AG09309 (cell line): ENCODE measurements around the gene ACOT11.

ENCODE experiments used
- DNase-seq: peaks from one replicate; pipeline ENCODE4 v3.0.0-alpha.2; 2010; ENCODE audit warnings: low read depth
- H3K4me3 ChIP-seq: 2 replicates; pipeline ENCODE4 v1.5.1; 2011; ENCODE audit warnings: mild to moderate bottlenecking, low read depth, low read length, moderate library complexity; ENCODE audit not compliant: control insufficient read depth
- TF ChIP-seq, protein P1 (sequence below): IDR thresholded peaks from 2 replicates; pipeline ENCODE4 v1.5.1; 2011; ENCODE audit warnings: mild to moderate bottlenecking, low read depth, low read length, inconsistent platforms; ENCODE audit not compliant: insufficient read depth, control insufficient read depth; ENCODE audit errors: missing control alignments

ACOT11 gene

DNA sequence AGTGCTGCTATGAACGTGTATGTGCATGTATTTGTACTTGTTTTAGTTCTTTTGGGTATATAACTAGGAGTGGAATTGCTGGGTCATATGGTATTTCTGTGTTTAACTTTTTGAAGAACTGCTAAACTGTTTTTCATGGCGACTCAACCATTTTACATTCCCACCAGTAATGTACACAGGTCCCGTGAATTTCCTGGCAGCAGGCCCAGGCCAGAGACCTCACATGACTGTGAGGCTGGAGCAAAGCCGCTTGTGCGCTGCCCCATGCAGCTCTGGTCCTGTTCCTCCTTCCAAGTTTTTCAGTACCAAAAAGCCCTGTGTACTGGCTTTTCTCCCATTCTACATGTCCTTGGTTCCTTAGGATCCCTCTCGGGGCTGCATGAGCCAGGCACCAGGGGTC, 29.6 kb downstream of the ACOT11 start:
- no peak overlapping the region for H3K4me3 ChIP-seq
- TF ChIP-seq, protein P1, sequence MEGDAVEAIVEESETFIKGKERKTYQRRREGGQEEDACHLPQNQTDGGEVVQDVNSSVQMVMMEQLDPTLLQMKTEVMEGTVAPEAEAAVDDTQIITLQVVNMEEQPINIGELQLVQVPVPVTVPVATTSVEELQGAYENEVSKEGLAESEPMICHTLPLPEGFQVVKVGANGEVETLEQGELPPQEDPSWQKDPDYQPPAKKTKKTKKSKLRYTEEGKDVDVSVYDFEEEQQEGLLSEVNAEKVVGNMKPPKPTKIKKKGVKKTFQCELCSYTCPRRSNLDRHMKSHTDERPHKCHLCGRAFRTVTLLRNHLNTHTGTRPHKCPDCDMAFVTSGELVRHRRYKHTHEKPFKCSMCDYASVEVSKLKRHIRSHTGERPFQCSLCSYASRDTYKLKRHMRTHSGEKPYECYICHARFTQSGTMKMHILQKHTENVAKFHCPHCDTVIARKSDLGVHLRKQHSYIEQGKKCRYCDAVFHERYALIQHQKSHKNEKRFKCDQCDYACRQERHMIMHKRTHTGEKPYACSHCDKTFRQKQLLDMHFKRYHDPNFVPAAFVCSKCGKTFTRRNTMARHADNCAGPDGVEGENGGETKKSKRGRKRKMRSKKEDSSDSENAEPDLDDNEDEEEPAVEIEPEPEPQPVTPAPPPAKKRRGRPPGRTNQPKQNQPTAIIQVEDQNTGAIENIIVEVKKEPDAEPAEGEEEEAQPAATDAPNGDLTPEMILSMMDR: no peak
- no peak for DNase-seq

DNA sequence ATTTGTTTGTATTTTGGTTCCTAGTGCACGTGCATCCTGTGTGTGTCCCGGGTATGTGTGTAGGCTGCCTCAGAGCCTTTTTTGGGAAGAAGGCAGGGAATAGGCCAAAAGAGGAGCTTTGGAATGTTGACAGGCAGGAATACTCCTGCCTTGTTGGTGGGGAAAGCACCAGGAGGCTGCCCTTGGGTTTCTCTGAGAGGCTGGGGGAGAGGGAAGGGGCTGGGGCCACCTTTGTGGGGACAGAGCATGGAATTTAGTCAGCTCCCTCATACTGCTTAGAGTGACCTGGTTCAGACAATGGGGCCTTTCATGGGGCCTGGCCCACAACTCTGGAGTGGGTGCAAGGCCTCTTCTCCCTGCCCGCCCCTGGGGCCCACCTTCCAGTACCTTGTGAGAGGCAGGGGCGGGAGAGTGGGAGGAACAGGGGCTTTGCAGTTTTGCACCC, 31.3 kb downstream of the ACOT11 start:
- no peak overlapping the region for H3K4me3 ChIP-seq
- TF ChIP-seq, protein P1: no peak

GRCh38 chr1:54580856-54581550, 33.0 kb downstream of the ACOT11 start:
- DNase-seq: no peak
- TF ChIP-seq, protein P1: no peak
- no peak overlapping the region for H3K4me3 ChIP-seq

More for the DNA sequence above, 31.3 kb downstream of the ACOT11 start:
- no peak for DNase-seq

DNA sequence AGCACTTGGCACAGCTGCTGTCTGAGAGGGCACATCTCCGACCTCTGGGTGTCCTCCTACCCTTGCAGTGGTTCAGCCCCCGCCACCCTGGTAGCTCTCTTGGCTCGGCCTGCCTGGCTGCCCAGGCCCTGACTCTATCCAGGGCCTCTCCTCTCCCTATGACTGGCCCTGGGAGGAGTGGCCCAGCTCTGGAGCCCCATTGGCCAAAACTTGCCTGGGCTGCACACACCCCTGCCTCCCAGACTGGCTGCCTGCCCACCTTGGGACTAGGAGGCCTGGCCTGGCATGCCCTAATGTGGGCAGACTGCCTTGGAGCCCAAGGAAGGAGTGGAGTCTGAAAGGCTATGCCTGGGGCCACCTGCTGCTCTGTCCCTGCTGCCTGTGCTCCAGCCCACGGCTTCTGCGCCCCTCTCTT, 33.6 kb downstream of the ACOT11 start:
- peak; percentile 45 for DNase-seq
- no peak overlapping the region for H3K4me3 ChIP-seq
- TF ChIP-seq, protein P1: no peak

GRCh38 chr1:54582566-54583306, 34.7 kb downstream of the ACOT11 start:
- no peak overlapping the region for H3K4me3 ChIP-seq
- TF ChIP-seq, protein P1: no peak
- DNase-seq: no peak

- TF ChIP-seq, protein P1: no peak
- no peak overlapping the region for H3K4me3 ChIP-seq
- no peak for DNase-seq
Observed at GRCh38 chr1:54583307-54583686, 35.3 kb downstream of the ACOT11 start.
